Neural progenitor cell (in vitro differentiated cells): ENCODE data around the gene ZNF552. TPM values are rescaled to one million over a fixed set of nuclear protein-coding genes. Genes with fewer than 3 reads are reported as not detected.
"Not testable (repeated sequence)": the region's sequence is repeated elsewhere in the genome, so short reads cannot be mapped to it uniquely, and the experiment has no call there.

Experiments used
- DNase-seq: peaks from one replicate; pipeline ENCODE4 v3.0.0-alpha.2; 2016; ENCODE audit warnings: low spot score
- H2AFZ ChIP-seq: fragments of 200-600 bp; sonication (generic); replicated peaks from 2 replicates; pipeline ENCODE4 v1.6.1; 2016; ENCODE audit warnings: antibody characterized with exemption
- H3F3A ChIP-seq: fragments of 200-600 bp; sonication (generic); 2 replicates; pipeline ENCODE4 v1.6.1; 2016; ENCODE audit warnings: antibody characterized with exemption, low read depth
- H3K27ac ChIP-seq: fragments of 200-600 bp; sonication (generic); 2 replicates; pipeline ENCODE4 v1.5.1; 2016; ENCODE audit warnings: mild to moderate bottlenecking
- H3K27me3 ChIP-seq: fragments of 200-600 bp; sonication (generic); 2 replicates; pipeline ENCODE4 v1.6.1; 2016; ENCODE audit warnings: mild to moderate bottlenecking, moderate library complexity
- H3K36me3 ChIP-seq: fragments of 200-600 bp; sonication (generic); 2 replicates; pipeline ENCODE4 v1.5.1; 2016
- H3K4me1 ChIP-seq: fragments of 200-600 bp; sonication (generic); 2 replicates; pipeline ENCODE4 v1.6.1; 2016; ENCODE audit warnings: mixed run types
- H3K4me2 ChIP-seq: fragments of 200-600 bp; sonication (generic); 2 replicates; pipeline ENCODE4 v1.6.1; 2016
- H3K4me3 ChIP-seq: fragments of 200-600 bp; sonication (generic); 2 replicates; pipeline ENCODE4 v1.5.1; 2016
- H3K79me2 ChIP-seq: fragments of 200-600 bp; sonication (generic); 2 replicates; pipeline ENCODE4 v1.6.1; 2016; ENCODE audit warnings: low read depth
- H3K9ac ChIP-seq: fragments of 200-600 bp; sonication (generic); 2 replicates; pipeline ENCODE4 v1.6.1; 2016
- H3K9me3 ChIP-seq: fragments of 200-600 bp; sonication (generic); 2 replicates; pipeline ENCODE4 v1.5.1; 2016; ENCODE audit warnings: low read depth
- H4K20me1 ChIP-seq: fragments of 200-600 bp; sonication (generic); 2 replicates; pipeline ENCODE4 v1.6.1; 2016; ENCODE audit warnings: low read depth
- H3K27ac Mint-ChIP-seq: 3 replicates; pipeline ENCODE4 v1.8.0; 2021; ENCODE audit warnings: mixed read lengths
- H3K27me3 Mint-ChIP-seq: 2 replicates; pipeline ENCODE4 v1.8.0; 2022; ENCODE audit warnings: low read depth, mild to moderate bottlenecking, inconsistent platforms, moderate library complexity, mixed read lengths; ENCODE audit not compliant: insufficient read depth
- H3K36me3 Mint-ChIP-seq: 3 replicates; pipeline ENCODE4 v1.8.0; 2021; ENCODE audit warnings: mixed read lengths
- H3K4me1 Mint-ChIP-seq: 3 replicates; pipeline ENCODE4 v1.8.0; 2021; ENCODE audit warnings: mixed read lengths
- H3K4me3 Mint-ChIP-seq: 3 replicates; pipeline ENCODE4 v1.8.0; 2021; ENCODE audit warnings: mild to moderate bottlenecking, moderate library complexity, mixed read lengths
- H3K9me3 Mint-ChIP-seq: 3 replicates; pipeline ENCODE4 v1.8.0; 2020; ENCODE audit warnings: mixed read lengths
- EZH2 ChIP-seq: fragments of 200-600 bp; sonication (generic); IDR thresholded peaks from 2 replicates; pipeline ENCODE4 v1.6.1; 2017; ENCODE audit warnings: antibody characterized with exemption, mild to moderate bottlenecking, moderate library complexity
- EZH2phosphoT487 ChIP-seq: fragments of 200-600 bp; sonication (generic); IDR thresholded peaks from 2 replicates; pipeline ENCODE4 v1.6.1; 2017; ENCODE audit warnings: antibody characterized with exemption
- total RNA-seq: library from RNA; depleted of rRNA; stranded (reverse); fragments of >200 nt; gene quantifications from 2 replicates; pipeline ENCODE4 v1.2.3, GENCODE V29; 2015; ENCODE audit warnings: low replicate concordance
- TF ChIP-seq, protein P1 (sequence below): fragments of 200-600 bp; sonication (generic); IDR thresholded peaks from 2 replicates; pipeline ENCODE4 v1.5.1; 2017; ENCODE audit warnings: antibody characterized with exemption, mild to moderate bottlenecking

Gene ZNF552
- total RNA-seq, 1 donor from 2014 or later = 5.5 TPM

DNA sequence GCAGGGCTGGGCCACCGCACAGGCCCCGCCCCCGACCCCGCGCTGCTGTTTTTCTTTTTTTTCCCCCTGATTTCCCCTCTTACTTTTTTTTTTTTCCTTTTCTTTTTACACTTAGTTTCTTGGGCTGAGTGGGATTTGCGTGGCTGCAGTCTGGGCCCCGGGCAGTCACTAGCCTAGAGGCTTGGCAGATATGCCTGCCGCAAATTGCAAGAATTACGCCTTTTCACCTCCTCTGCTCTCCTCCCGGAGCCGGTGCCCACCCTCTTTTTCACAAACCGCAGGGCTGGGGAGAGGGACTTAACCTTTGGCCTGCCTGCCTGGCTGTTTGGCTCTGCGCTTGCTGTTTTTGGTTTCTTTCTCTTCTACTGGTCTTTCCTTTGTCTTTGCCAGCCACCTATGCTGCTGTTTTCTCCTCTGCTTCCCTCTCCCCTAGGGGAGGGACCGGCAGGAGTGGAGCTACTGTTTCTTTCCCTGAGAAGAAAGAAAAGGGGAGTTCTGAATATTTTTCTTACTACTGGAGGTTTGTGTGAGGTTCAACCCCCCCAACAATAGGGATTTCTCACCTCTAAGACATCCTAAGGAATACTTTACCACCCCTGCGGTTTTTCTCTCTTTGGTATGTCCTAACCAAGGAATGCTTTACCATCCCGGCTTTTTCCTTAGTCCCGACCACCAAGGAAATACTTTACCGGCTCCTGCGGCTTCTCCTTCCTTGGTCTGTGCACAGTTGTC lies 11.0 kb downstream of the ZNF552 start:
- peak; percentile 95 for DNase-seq

DNA sequence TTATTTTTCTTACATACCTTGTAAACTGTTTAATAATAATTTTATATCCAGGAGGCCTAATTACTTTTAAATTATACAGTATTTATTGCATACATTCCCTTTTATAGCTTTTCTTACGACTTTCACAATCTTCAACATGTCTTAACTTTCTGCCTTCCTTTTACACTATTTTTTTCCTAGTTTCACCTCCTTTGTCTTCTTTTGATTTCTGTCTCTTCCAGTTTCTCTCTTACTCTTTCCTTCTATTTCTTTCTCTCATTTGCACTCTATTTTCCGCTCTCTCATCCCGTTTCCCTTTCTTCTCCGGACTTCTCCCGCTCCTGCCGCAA lies 11.5 kb downstream of the ZNF552 start:
- H3K27me3 ChIP-seq = no peaks in the 10 kb centered on the region
- peaks cover 58% of the 10 kb centered on the region for H3F3A ChIP-seq
- H3K4me3 Mint-ChIP-seq = peak overlapping the region; percentile 88
- peaks cover 51% of the 10 kb centered on the region for H3K79me2 ChIP-seq
- no peaks in the 10 kb centered on the region for H3K36me3 ChIP-seq
- peak overlapping the region; percentile 40 for H3K9ac ChIP-seq
- H3K4me3 ChIP-seq = peak overlapping the region; percentile 56
- peaks cover 43% of the 10 kb centered on the region for H3K4me1 Mint-ChIP-seq
- peaks cover 26% of the 10 kb centered on the region for H3K36me3 Mint-ChIP-seq
- H2AFZ ChIP-seq = peak overlapping the region; percentile 60
- H3K4me1 ChIP-seq = peaks cover 55% of the 10 kb centered on the region
- DNase-seq = no peak
- H3K9me3 Mint-ChIP-seq = peaks cover 4% of the 10 kb centered on the region
- H3K27ac ChIP-seq = peak overlapping the region; percentile 94
- peak overlapping the region; percentile 93 for H3K27ac Mint-ChIP-seq
- H3K27me3 Mint-ChIP-seq = peaks cover 12% of the 10 kb centered on the region
- H3K9me3 ChIP-seq = no peaks in the 10 kb centered on the region
- H3K4me2 ChIP-seq = peak overlapping the region; percentile 89
- no peak for TF ChIP-seq EZH2phosphoT487
- no peak for TF ChIP-seq EZH2
- H4K20me1 ChIP-seq = no peaks in the 10 kb centered on the region

More for the DNA sequence above, 11.0 kb downstream of the ZNF552 start:
- peak overlapping the region; percentile 94 for H3K27ac ChIP-seq
- Mint-ChIP-seq H3K27me3 (peaks cover 12% of the 10 kb centered on the region), H3K4me3 (peak overlapping the region; percentile 88), H3K9me3 (peaks cover 4% of the 10 kb centered on the region), H3K4me1 (peaks cover 43% of the 10 kb centered on the region), H3K27ac (peak overlapping the region; percentile 93), H3K36me3 (peaks cover 28% of the 10 kb centered on the region)
- no peaks in the 10 kb centered on the region for H4K20me1 ChIP-seq
- peaks cover 51% of the 10 kb centered on the region for H3K79me2 ChIP-seq
- no peaks in the 10 kb centered on the region for H3K9me3 ChIP-seq
- H3K9ac ChIP-seq = peak overlapping the region; percentile 40
- H3F3A ChIP-seq = peaks cover 58% of the 10 kb centered on the region
- peak overlapping the region; percentile 60 for H2AFZ ChIP-seq
- H3K4me3 ChIP-seq = peak overlapping the region; percentile 56
- H3K4me1 ChIP-seq = peaks cover 55% of the 10 kb centered on the region
- no peaks in the 10 kb centered on the region for H3K36me3 ChIP-seq
- TF ChIP-seq EZH2phosphoT487 (no peak), EZH2 (no peak)
- TF ChIP-seq, protein P1, sequence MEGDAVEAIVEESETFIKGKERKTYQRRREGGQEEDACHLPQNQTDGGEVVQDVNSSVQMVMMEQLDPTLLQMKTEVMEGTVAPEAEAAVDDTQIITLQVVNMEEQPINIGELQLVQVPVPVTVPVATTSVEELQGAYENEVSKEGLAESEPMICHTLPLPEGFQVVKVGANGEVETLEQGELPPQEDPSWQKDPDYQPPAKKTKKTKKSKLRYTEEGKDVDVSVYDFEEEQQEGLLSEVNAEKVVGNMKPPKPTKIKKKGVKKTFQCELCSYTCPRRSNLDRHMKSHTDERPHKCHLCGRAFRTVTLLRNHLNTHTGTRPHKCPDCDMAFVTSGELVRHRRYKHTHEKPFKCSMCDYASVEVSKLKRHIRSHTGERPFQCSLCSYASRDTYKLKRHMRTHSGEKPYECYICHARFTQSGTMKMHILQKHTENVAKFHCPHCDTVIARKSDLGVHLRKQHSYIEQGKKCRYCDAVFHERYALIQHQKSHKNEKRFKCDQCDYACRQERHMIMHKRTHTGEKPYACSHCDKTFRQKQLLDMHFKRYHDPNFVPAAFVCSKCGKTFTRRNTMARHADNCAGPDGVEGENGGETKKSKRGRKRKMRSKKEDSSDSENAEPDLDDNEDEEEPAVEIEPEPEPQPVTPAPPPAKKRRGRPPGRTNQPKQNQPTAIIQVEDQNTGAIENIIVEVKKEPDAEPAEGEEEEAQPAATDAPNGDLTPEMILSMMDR = no peak
- H3K4me2 ChIP-seq = peak overlapping the region; percentile 89
- no peaks in the 10 kb centered on the region for H3K27me3 ChIP-seq

DNA sequence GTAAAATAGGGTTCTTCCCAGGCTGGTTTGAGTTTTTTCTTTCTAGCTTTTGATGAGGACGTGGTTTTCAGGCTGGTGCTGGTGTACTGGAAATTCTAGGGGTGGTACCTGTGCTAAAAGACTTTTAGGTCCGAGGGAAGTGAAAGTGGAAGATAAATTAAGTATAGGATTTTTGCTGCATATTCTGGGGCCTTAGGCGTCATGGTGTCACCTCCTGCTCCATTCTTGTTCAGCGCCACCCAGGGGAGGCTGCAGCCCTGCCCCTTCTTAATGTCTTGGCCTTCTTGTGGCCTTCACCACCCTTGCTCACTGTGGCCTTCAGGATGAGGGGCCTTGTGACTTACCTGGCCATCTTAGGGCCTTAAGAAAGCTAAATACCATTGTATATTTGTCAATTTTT lies 12.4 kb downstream of the ZNF552 start:
- no peak overlapping the region for H2AFZ ChIP-seq
- H3K4me2 ChIP-seq = peak overlapping the region; percentile 89
- Mint-ChIP-seq H3K27ac (no peak overlapping the region), H3K4me3 (no peak overlapping the region), H3K4me1 (peaks cover 43% of the 10 kb centered on the region), H3K9me3 (peaks cover 4% of the 10 kb centered on the region), H3K27me3 (peaks cover 12% of the 10 kb centered on the region), H3K36me3 (peaks cover 22% of the 10 kb centered on the region)
- peaks cover 44% of the 10 kb centered on the region for H3K79me2 ChIP-seq
- H3K9me3 ChIP-seq = no peaks in the 10 kb centered on the region
- peak overlapping the region; percentile 56 for H3K4me3 ChIP-seq
- H3K36me3 ChIP-seq = no peaks in the 10 kb centered on the region
- TF ChIP-seq, protein P1 = peak; percentile 11
- no peak for TF ChIP-seq EZH2
- peak overlapping the region; percentile 94 for H3K27ac ChIP-seq
- H3K4me1 ChIP-seq = peaks cover 55% of the 10 kb centered on the region
- no peak overlapping the region for H3K9ac ChIP-seq
- DNase-seq = no peak
- H3K27me3 ChIP-seq = no peaks in the 10 kb centered on the region
- peaks cover 58% of the 10 kb centered on the region for H3F3A ChIP-seq
- no peaks in the 10 kb centered on the region for H4K20me1 ChIP-seq

DNA sequence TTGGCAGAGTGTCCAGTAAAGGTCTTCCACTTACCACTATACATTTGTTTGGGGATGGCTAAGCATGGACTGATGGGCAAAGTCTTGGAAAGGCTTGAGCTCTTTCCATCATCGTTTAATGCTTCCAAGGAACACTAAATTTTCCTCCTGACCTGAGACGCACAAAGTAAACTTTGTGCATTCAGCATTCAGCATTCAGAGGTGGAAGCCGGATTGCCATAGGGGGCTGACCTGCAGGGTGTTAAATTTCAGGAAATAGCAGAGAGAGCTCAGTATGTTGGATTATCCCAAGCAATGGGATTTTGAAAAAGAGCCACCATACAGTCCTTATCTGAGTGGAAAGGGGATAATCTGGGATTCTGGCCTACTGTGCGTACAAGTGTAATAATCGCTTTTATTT lies 14.0 kb downstream of the ZNF552 start:
- Mint-ChIP-seq H3K9me3 (peaks cover 4% of the 10 kb centered on the region), H3K4me1 (peaks cover 42% of the 10 kb centered on the region), H3K27ac (peak overlapping the region; percentile 50), H3K36me3 (peaks cover 24% of the 10 kb centered on the region), H3K27me3 (peaks cover 12% of the 10 kb centered on the region), H3K4me3 (no peak overlapping the region)
- DNase-seq = peak; percentile 80
- H3K4me1 ChIP-seq = peaks cover 59% of the 10 kb centered on the region
- no peak overlapping the region for H3K9ac ChIP-seq
- peaks cover 29% of the 10 kb centered on the region for H3K79me2 ChIP-seq
- TF ChIP-seq, protein P1 = no peak
- TF ChIP-seq EZH2phosphoT487 (no peak), EZH2 (no peak)
- peak overlapping the region; percentile 55 for H3K27ac ChIP-seq
- H3K9me3 ChIP-seq = no peaks in the 10 kb centered on the region
- peaks cover 63% of the 10 kb centered on the region for H3F3A ChIP-seq
- no peaks in the 10 kb centered on the region for H3K36me3 ChIP-seq
- H3K27me3 ChIP-seq = no peaks in the 10 kb centered on the region
- H2AFZ ChIP-seq = no peak overlapping the region
- peak overlapping the region; percentile 38 for H3K4me2 ChIP-seq
- no peaks in the 10 kb centered on the region for H4K20me1 ChIP-seq
- H3K4me3 ChIP-seq = peak overlapping the region; percentile 8

DNA sequence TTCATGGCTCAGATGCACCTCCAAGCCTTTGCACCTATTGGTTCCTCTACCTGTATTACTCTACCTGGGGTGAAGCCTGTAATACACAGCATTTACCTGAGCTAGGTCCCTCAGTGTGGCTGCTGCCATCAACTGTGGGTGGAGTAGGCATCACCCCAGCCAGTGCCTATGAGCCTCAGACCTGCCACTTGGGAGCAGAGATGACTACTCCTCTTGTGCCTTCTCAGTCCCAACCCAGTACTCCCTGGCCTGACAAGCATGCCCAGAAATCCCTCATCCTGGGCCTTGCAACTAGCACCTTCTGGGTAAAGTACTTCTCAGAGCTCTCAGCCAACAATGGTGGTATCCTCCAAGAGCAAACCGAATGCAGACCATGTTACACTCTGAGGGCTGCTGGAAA lies 18.1 kb downstream of the ZNF552 start:
- not testable (repeated sequence) for H3K27ac Mint-ChIP-seq, H3K27me3 ChIP-seq
- H3F3A ChIP-seq = peaks cover 22% of the 10 kb centered on the region

More for the DNA sequence above, 18.1 kb downstream of the ZNF552 start:
- not testable (repeated sequence) for H3K9me3 ChIP-seq, DNase-seq, H3K27ac ChIP-seq, H3K4me2 ChIP-seq, H3K4me3 Mint-ChIP-seq, H3K4me3 ChIP-seq, H3K9me3 Mint-ChIP-seq, H4K20me1 ChIP-seq, H2AFZ ChIP-seq, H3K9ac ChIP-seq, H3K36me3 ChIP-seq
- peaks cover 31% of the 10 kb centered on the region for H3K4me1 ChIP-seq
- Mint-ChIP-seq H3K36me3 (peaks cover 38% of the 10 kb centered on the region), H3K4me1 (peaks cover 13% of the 10 kb centered on the region), H3K27me3 (peaks cover 13% of the 10 kb centered on the region)
- H3K79me2 ChIP-seq = peaks cover 26% of the 10 kb centered on the region
